Frontal cortex (tissue), 4 donors: ENCODE measurements around the gene MORN3. TPM values are rescaled to one million over a fixed set of nuclear protein-coding genes. Genes with fewer than 3 reads are reported as not detected.

Source experiments
- DNase-seq, 2 donors: peaks; one replicate each; pipeline ENCODE4 v3.0.0; 2012; ENCODE audit warnings: low spot score in 2 of 2
- FAIRE-seq: peaks from 2 replicates; lab custom pipeline; 2012; peaks lifted over from hg19 to GRCh38; lab: Jason Lieb, UNC
- small RNA-seq: library from RNA; depleted of rRNA; stranded (forward); fragments of <200 nt; gene quantifications from one replicate; pipeline ENCODE3, GENCODE V24; 2014
- total RNA-seq: library from RNA; depleted of rRNA; stranded (reverse); fragments of >200 nt; gene quantifications from one replicate; pipeline ENCODE4 v1.2.3, GENCODE V29; 2014
- donor health status: control.
- donor health status: control.
- donor health status: control.

Gene MORN3
- total RNA-seq, 1 donor from 2014 or later: 3.3 TPM

- FAIRE-seq (no peak), DNase-seq (no peak)
Measured at GRCh38 chr12:121611306-121611705, 58.1 kb downstream of the MORN3 start.

- FAIRE-seq: no peak
- DNase-seq: peak in 1 of 2 donors; percentile 35
Measured at GRCh38 chr12:121610239-121611149, 59.0 kb downstream of the MORN3 start.

DNA sequence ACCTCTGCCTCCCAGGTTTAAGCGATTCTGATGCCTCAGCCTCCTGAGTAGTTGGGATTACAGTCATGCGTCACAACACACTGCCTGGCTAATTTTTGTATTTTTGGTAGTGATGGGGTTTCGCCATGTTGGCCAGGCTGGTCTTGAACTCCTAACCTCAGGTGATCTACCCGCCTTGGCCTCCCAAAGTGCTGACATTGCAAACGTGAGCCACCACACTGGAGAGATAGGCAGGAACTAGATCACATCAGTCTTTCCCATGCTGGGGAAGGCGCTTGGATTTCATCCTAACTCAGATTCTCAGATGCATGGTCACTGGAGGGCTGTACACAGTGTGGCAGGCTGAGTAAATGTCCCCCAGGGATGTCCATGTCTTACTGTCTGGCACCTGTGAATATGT, 61.2 kb downstream of the MORN3 start:
- no peak for FAIRE-seq
- no peak for DNase-seq

GRCh38 chr12:121603581-121603980, 65.9 kb downstream of the MORN3 start:
- no peak for DNase-seq
- FAIRE-seq: no peak

DNA sequence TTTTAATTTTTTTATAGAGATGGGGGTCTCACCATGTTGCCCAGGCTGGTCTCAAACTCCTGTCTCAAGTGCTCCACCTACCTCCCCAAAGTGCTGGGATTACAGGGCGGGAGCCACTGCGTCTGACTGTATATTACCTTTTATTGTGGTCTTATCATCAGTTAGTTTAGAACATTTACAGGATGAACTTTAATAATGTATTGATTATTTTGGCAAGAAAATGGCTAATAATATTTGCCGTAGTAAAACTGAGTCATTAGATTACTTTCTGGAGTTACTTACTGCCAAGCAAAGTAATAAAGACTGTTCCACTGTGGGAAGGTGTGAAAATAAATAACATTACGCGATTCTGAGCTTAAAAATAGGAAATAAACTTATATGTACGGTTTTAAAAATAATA, 66.7 kb downstream of the MORN3 start:
- FAIRE-seq: no peak
- DNase-seq: no peak

DNA sequence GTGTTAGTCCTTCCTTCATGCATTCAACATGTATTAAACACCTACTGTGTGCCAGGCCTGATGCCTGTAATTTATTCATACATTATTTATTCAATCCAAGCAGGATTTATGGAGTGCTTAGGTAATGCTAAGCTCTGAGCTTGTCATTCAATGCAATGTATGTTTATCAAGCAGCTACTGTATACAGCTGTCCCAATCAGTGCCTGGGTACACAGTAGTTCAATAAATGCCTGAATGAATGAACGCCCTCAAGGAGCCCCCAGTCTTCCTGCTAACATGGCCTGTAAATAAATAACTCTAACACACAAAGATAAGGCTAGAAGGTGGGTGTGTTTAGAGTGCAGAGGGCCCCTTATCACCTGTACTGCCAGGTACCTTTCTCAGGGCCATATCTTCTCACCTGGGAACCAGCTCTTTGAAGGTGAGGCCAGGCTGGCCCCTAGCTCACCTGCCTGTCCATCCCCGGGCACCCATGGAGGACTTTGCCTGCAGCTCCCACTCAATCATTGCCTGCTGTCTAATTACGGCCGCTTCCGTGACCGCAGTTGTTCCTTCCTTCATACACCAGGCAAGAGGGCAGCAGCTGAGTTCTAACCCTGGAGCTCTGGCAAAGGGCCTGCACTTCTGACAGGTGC, 68.6 kb downstream of the MORN3 start:
- DNase-seq (no peak), FAIRE-seq (no peak)

Small RNA genes within 50 kb of the gene (small RNA-seq; reads per million reads assigned to genes)
- gene RNU6-1004P: not detected

Other genes starting within 250 kb of the MORN3 start
- 99.5 TPM for gene KDM2B, start 88.6 kb downstream of the MORN3 start, total RNA-seq
- 1.6 TPM for gene ORAI1, start 43.1 kb downstream of the MORN3 start, total RNA-seq
- gene TMEM120B, start 43.1 kb upstream of the MORN3 start, total RNA-seq: 8.6 TPM
- gene RHOF, start 124.0 kb upstream of the MORN3 start, total RNA-seq: 13.0 TPM
- 2.4 TPM for gene SETD1B, start 134.4 kb upstream of the MORN3 start, total RNA-seq
- gene HPD, start 189.2 kb upstream of the MORN3 start, total RNA-seq: not detected
- 12.6 TPM for gene PSMD9, start 219.1 kb upstream of the MORN3 start, total RNA-seq
- gene CFAP251, start 248.9 kb upstream of the MORN3 start, total RNA-seq: 6.1 TPM